Lung (tissue), 12 donors: ENCODE results near the gene POMGNT2. TPM values are rescaled to one million over a fixed set of nuclear protein-coding genes. Genes with fewer than 3 reads are reported as not detected.
A peak's percentile ranks its signal among the peaks of the same experiment; 100 is the strongest.

ENCODE experiments used
- ATAC-seq: fragments of 200-7000 bp; cut with Tn5 transposase; one replicate; pipeline ENCODE4 v1.9.1; 2020; ENCODE audit warnings: moderate number of reproducible peaks; ENCODE audit not compliant: insufficient read depth, low FRiP score
- DNase-seq, 3 donors: peaks; one replicate each; pipeline ENCODE4 v3.0.0-alpha.2; 2013 to 2017
- H3K27ac ChIP-seq, 2 donors: one replicate each; pipeline ENCODE4 v1.5.1; 2013; ENCODE audit warnings: mild to moderate bottlenecking in 2 of 2, moderate library complexity in 2 of 2, control low read depth in 1 of 2, inconsistent platforms in 1 of 2, low read depth in 1 of 2, low read length in 1 of 2
- H3K27me3 ChIP-seq, 3 donors: one replicate each; pipeline ENCODE4 v1.5.1; 2013; ENCODE audit warnings: low read length in 2 of 3; ENCODE audit not compliant: control insufficient read depth in 3 of 3, insufficient read depth in 3 of 3
- H3K36me3 ChIP-seq, 4 donors: one replicate each; pipeline ENCODE4 v1.5.1; 2013; ENCODE audit warnings: low read length in 4 of 4, mild to moderate bottlenecking in 1 of 4, moderate library complexity in 1 of 4; ENCODE audit not compliant: control insufficient read depth in 4 of 4, insufficient read depth in 4 of 4
- H3K4me1 ChIP-seq, 5 donors: one replicate each; pipeline ENCODE4 v1.5.1; 2013; ENCODE audit warnings: low read length in 5 of 5, mild to moderate bottlenecking in 2 of 5, moderate library complexity in 1 of 5; ENCODE audit not compliant: control insufficient read depth in 5 of 5, insufficient read depth in 5 of 5
- H3K4me3 ChIP-seq: one replicate; pipeline ENCODE4 v1.5.1; 2013; ENCODE audit warnings: mild to moderate bottlenecking, control low read depth, moderate library complexity
- H3K9ac ChIP-seq, 2 donors: one replicate each; pipeline ENCODE4 v1.5.1; 2013; ENCODE audit warnings: low read length in 2 of 2, control low read depth in 1 of 2; ENCODE audit not compliant: insufficient read depth in 1 of 2
- H3K9me3 ChIP-seq, 4 donors: one replicate each; pipeline ENCODE4 v1.5.1; 2013; ENCODE audit warnings: low read length in 3 of 4, mild to moderate bottlenecking in 1 of 4, moderate library complexity in 1 of 4; ENCODE audit not compliant: control insufficient read depth in 4 of 4, insufficient read depth in 3 of 4
- CTCF ChIP-seq: IDR thresholded peaks from 2 replicates; pipeline ENCODE4 v1.5.1; 2012; ENCODE audit warnings: mild to moderate bottlenecking; ENCODE audit errors: control extremely low read depth, extremely low read depth
- WGBS, 2 donors: extraction: QIAGEN DNeasy Blood & Tissue Kit; methylation state at CpG; one replicate each; pipeline ENCODE4 v1.1.7; 2013; 5-methylcytosine and 5-hydroxymethylcytosine counted together
- polyA plus RNA-seq, 2 donors: library from polyadenylated mRNA; stranded (reverse); fragments of 200-250 nt; gene quantifications; one replicate each; pipeline ENCODE4 v1.2.1, GENCODE V29; 2013
- total RNA-seq, 2 donors: library from RNA; depleted of rRNA in 1 of 2; stranded (reverse); fragments of >200 nt in 1 of 2; gene quantifications; one replicate each; pipeline ENCODE4 v1.2.1, GENCODE V29; 2014 to 2021
- donor health status: control.
- donor health status: control.
- donor health status: Bipolar disorder and iron deficiency.
- donor health status: healthy.
- donor health status: DM: yes; HTN: yes; CAD: no.

Gene POMGNT2
- total and polyA plus RNA-seq, 4 donors = 5.8 to 15.7 (median 13.1) TPM

GRCh38 chr3:43031485-43031884 is 74.4 kb downstream of the POMGNT2 start:
- ATAC-seq (no peak), DNase-seq (peak in 2 of 3 donors; percentile 10 to 19)
- H3K9ac ChIP-seq = no peak overlapping the region
- H3K4me1 ChIP-seq = peaks cover 0 to 10% (median 0%) of the 10 kb centered on the region in 5 donors
- no peaks in the 10 kb centered on the region for H3K9me3 ChIP-seq
- H3K27me3 ChIP-seq = no peaks in the 10 kb centered on the region
- no peak overlapping the region for H3K4me3 ChIP-seq
- no peaks in the 10 kb centered on the region for H3K36me3 ChIP-seq
- H3K27ac ChIP-seq = no peak overlapping the region
- WGBS, 2 donors = 39 to 49% methylated on average over 4 of the region's 4 CpGs
- no peak for TF ChIP-seq CTCF

GRCh38 chr3:43030162-43030935 is 75.5 kb downstream of the POMGNT2 start:
- no peaks in the 10 kb centered on the region for H3K27me3 ChIP-seq
- H3K4me3 ChIP-seq = no peak overlapping the region
- no peaks in the 10 kb centered on the region for H3K9me3 ChIP-seq
- WGBS, 2 donors = 89 to 92% methylated on average over 15 of the region's 15 CpGs
- no peaks in the 10 kb centered on the region for H3K36me3 ChIP-seq
- no peak for TF ChIP-seq CTCF
- no peak overlapping the region for H3K27ac ChIP-seq
- DNase-seq = peak in 1 of 3 donors; percentile 10
- H3K4me1 ChIP-seq = peaks cover 0 to 10% (median 0%) of the 10 kb centered on the region in 5 donors
- ATAC-seq = no peak
- no peak overlapping the region for H3K9ac ChIP-seq

Other genes with a start within 250 kb of the POMGNT2 start
- gene CYP8B1, start 230.2 kb downstream of the POMGNT2 start, total RNA-seq = under 1 TPM in 1 of 2 donors, not detected in 1; 0.09 TPM
- under 1 TPM in 1 of 2 donors, not detected in 1; 0.01 TPM for gene CYP8B1, start 230.2 kb downstream of the POMGNT2 start, polyA plus RNA-seq
- gene ZNF662, start 199.9 kb downstream of the POMGNT2 start, total RNA-seq = 10 to 100 TPM in 1 of 2 donors, 1 to 10 TPM in 1; 8.7 to 22.7 TPM
- 1 to 10 TPM in 1 of 2 donors, under 1 TPM in 1; 0.85 to 4.1 TPM for gene ZNF662, start 199.9 kb downstream of the POMGNT2 start, polyA plus RNA-seq
- gene GASK1A, start 126.8 kb downstream of the POMGNT2 start, total RNA-seq = 10 to 100 TPM in 1 of 2 donors, 1 to 10 TPM in 1; 8.2 to 16.1 TPM
- gene GASK1A, start 126.8 kb downstream of the POMGNT2 start, polyA plus RNA-seq = 1 to 10 TPM; 1.5 to 1.9 TPM
- gene SNRK, start 180.5 kb upstream of the POMGNT2 start, total RNA-seq = 100 to 1,000 TPM in 1 of 2 donors, 10 to 100 TPM in 1; 59.1 to 139 TPM
- 10 to 100 TPM; 19.2 to 32.0 TPM for gene SNRK, start 180.5 kb upstream of the POMGNT2 start, polyA plus RNA-seq